Embryonic facial prominence (tissue), 1 donor: Measurements from ENCODE around the gene NCK1.

ENCODE experiments used
- DNase-seq: peaks from one replicate; pipeline ENCODE4 v3.0.0-alpha.2; 2016; ENCODE audit errors: extremely low spot score

The NCK1 gene

DNA sequence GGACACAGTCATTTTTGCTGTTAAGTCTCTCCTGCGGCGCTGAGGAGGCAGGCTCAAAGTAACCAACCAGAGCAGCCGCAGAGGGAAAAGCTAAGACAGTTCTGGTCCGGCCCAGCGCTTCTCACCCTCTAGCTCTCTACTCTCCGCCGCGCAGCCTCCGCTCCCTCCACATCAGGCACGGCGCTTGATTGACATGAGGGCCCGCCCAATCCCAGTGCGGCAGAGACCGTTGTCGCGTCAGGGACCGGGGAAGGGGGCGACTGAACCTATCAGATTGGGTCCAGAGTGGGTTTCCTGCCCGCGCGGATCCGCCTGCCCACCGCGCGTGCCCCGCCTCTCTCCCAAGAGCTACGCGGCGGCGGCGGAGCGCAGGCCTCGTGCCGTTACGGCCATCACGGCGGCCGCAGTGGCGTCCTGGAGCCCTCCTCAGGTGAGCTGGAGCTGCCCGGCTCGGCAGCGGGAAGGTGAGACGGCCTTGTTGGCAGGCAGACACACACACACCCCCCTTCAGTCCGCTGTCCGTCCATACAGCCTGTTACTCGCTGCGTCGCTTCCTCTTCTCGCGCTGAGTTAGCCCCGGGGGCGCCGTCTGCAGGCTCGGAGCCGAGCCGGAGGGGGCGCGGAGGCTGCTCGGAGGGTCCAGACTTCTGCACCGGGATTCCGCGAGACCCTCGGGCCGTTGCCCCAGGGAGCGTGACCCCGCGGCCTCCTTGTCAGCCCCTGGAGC lies at the start of gene NCK1:
NCK1 (plus strand) TSS at position 319 of the 727 bp plus-strand sequence. CDS start 65,794 bp downstream, outside the sequence.
- peak; percentile 93 for DNase-seq

- no peak for DNase-seq
Observed at GRCh38 chr3:136817448-136817847, 44.6 kb upstream of the NCK1 start.

DNA sequence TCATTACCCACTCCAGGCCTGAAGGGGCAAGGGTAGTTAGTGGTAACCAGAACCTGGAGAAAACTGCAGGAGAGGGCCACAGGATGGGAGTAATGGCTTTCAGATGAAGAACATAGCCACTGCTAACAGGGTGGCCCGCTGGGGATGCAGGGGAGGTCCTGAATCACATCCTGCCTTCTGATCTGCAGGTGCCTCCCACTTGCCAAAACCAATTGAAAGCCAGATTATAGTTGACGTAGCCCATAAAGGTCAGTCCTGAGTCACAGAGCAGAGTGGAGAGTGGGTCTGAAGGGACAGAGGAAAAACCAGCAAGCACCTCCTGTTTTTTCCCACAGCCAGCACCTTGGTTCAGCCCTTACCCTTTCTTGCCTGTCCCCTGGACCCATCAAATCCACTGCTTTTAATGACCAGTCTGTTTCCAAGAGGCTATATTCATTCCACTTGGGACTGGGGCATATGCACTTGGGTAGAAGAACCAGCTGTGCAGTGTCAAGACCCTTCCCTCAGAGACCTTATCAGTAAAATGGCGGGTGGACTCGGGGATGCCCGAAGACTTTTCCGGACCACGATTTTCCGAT lies 43.7 kb upstream of the NCK1 start:
- no peak for DNase-seq

DNA sequence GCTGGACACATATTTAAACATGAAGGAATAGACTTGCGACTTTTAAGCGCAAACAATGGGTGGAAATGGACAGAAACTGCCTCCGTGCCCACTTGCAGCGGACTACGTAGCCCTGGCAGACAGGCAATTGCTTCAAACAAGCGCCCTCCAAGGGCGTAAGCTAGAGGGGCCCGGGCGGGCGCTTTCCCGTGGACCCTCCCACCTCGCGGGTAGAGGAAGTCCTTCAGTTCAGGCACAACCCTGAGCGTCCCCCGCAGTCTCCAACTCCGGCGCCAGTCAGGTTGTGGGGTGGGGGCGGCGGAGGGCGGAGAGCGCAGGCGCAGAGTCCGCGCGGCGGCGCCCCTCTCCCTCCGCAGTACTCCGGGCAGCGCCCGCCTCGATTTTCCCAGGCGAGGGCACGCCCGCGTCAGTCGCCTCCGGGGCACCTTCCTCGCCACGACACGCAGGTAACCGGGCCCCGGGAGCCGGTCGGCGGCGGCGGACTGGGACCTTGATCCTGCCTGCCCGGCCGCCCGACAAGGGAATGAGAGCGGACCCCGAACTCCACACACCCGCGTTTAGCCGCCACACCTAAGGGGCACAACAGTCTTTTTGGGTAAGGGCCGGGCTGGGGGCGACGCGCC lies 43.1 kb upstream of the NCK1 start, which contains the start of gene SLC35G2:
SLC35G2 (plus strand) TSS at position 358 of the 623 bp plus-strand sequence. CDS start 35,335 bp downstream, outside the sequence.
- DNase-seq = no peak

DNA sequence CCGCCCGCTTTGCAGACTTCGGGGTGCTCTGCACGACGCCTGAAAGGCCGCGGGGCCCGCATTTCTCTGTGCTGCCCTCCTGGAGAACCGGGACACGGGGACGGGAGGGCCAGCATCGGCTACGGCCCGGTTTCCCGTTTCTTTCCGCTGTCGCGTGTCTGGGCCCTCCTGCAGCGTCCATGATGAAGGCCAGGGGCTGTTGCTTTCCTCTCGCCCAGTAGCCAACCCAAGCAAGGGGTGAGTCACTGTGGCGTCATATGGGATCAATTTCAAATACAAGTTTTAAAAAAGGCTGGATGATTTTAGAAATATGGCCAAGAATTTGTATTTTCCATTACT lies 42.6 kb upstream of the NCK1 start:
- DNase-seq = no peak

GRCh38 chr3:136819731-136820679 lies 42.0 kb upstream of the NCK1 start:
- no peak for DNase-seq

DNA sequence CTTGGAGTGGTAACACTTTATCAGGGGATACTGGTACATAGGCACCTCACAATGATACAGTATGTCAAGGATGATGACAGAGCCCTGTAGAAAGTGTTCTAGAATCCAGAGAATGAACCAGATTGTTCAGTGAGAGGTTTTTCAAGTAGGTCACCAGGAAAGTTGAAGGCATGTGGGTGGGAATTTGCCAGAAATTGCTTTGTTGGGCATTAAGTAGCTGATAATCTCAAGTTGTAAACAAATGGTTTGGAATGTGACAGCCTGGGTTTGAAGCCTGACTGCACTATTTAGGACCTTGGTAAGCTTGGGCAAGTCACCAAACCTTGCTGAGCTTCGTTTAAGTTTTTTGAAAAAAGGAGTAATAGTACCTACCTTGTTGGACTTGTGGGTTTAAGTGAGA lies 30.5 kb upstream of the NCK1 start:
- DNase-seq = no peak

- no peak for DNase-seq
Observed at GRCh38 chr3:136835089-136835812, 26.8 kb upstream of the NCK1 start.

DNA sequence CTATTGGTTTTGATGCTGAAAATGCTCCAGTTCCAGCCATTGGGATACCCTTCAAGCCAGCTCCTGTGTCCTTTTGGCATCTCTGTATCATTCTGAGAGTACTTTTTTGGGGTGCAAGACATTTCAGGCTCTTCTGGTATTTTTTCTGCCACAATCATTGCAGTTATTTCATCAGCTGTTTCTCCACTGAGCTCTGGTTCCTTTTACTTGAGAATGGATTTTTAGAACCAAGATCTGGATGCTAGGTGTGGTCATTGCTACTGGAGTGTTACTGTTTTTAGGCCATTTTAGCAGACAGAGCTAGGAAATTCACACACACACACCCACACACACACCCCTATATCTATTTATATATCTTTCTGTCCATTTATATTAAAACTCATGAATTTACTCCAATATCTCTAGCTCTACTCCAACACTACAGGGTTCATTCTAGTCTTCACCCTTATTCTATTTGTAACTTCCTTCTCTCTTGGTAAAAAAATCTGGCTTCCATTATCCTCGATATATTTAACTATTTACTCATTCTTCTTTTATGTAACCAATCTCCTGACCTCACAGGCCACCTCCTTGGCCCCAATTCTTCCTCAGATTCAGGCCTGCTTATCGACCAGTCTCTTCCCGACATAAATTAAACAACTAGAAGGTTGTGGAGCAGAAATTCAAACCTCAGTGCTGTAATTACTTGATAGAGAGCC lies 26.0 kb upstream of the NCK1 start:
- no peak for DNase-seq

- no peak for DNase-seq
Observed at GRCh38 chr3:136836511-136837156, 25.4 kb upstream of the NCK1 start.

GRCh38 chr3:136838641-136839555 lies 23.1 kb upstream of the NCK1 start:
- no peak for DNase-seq

DNA sequence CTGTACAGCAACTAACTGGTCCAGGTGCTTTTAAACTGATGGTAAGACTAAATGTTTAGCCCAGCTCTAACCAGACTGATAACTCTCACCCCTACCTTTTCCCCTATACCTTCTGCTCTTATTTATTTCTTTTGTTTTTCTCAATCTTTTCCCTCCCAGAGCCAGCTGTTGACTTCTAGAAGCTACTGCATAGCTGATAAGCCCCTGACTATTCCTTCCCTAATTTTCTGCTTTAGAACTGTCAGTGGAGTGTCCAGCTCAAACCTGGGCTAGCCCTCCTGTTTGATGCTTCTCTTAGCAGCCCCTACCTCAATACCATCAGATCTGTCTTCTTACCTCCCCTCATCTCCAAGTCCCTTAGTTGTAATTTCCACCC lies 22.5 kb upstream of the NCK1 start:
- DNase-seq = no peak

GRCh38 chr3:136840252-136840651 lies 21.8 kb upstream of the NCK1 start:
- DNase-seq = no peak

GRCh38 chr3:136842294-136842693 lies 19.7 kb upstream of the NCK1 start:
- DNase-seq = no peak

DNA sequence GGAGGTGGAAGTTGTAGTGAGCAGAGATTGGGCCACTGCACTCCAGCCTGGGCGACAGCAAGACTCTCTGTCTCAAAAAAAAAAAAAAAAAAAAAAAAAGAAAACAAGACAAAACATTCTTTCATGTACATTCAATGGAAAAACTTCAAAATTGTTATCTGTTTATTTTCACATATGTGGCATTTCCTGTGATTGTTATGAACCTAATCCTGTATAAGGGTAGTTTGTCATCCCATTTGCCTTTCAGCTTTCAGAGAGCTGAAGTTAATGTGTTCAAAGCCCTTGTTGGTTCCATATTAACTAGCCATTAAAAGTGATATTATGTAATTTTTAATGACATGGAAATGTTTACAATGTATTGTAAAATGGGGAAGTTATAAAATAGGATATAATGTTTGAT lies 17.3 kb upstream of the NCK1 start:
- DNase-seq = no peak

GRCh38 chr3:136852180-136852579 lies 9.8 kb upstream of the NCK1 start:
- DNase-seq = no peak

GRCh38 chr3:136856665-136857064 lies 5.3 kb upstream of the NCK1 start:
- DNase-seq = no peak

DNA sequence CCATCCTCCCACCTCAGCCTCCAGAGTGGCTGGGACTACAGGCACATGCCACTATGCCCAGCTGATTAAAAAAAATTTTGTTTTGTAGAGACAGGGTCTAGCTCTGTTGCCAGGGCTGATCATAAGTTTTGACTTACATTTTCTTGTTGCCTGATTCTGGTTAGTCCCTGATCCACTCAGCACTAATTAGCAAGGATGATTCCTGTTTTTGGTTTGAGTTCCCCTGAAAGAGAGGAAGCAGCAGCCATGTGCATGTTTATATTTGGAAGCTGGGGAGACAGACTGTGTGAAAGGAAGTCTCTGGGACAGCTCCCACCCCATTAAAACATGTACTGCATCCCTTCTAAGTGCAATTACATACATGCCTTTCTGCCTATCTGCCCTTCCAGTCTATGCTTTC lies 3.6 kb upstream of the NCK1 start:
- no peak for DNase-seq

DNA sequence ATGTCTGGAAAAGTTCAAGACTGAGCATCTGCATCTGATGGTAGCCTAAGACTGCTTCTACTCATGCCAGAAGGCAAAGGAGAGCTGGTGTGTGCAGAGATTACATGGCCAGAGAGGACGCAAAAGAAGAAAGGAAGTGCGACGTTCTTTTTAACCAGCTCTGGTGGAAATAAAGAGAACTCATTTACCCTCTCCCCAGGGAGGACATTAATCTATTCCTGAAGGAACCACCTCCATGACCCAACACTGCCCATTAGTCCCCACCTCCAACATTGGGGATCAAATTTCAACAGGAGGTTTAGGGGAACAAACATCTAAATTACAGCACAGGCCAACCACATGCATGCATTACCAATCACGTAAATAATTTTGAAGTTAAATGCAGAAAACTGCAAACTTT lies 1.5 kb upstream of the NCK1 start:
- DNase-seq = no peak
